Subcutaneous abdominal adipose tissue (tissue), 5 donors: ENCODE results near the gene RALGAPA2.
A peak's percentile ranks its signal among the peaks of the same experiment; 100 is the strongest.

Source experiments
- H3K27ac ChIP-seq: one replicate; pipeline ENCODE4 v1.7.0; 2013; ENCODE audit warnings: low read depth, mild to moderate bottlenecking, inconsistent platforms, low read length, moderate library complexity
- H3K27me3 ChIP-seq, 5 donors: one replicate each; pipeline ENCODE4 v1.7.0; 2013; ENCODE audit warnings: low read length in 5 of 5, inconsistent platforms in 1 of 5; ENCODE audit not compliant: control insufficient read depth in 5 of 5, insufficient read depth in 4 of 5
- H3K36me3 ChIP-seq, 5 donors: one replicate each; pipeline ENCODE4 v1.7.0; 2013; ENCODE audit warnings: low read length in 5 of 5; ENCODE audit not compliant: control insufficient read depth in 5 of 5, insufficient read depth in 5 of 5
- H3K4me1 ChIP-seq, 5 donors: one replicate each; pipeline ENCODE4 v1.7.0; 2013; ENCODE audit warnings: low read length in 5 of 5, mild to moderate bottlenecking in 3 of 5, moderate library complexity in 1 of 5; ENCODE audit not compliant: control insufficient read depth in 5 of 5, insufficient read depth in 5 of 5
- H3K4me3 ChIP-seq, 5 donors: one replicate each; pipeline ENCODE4 v1.7.0; 2013; ENCODE audit warnings: low read length in 5 of 5, low read depth in 1 of 5
- H3K9ac ChIP-seq, 5 donors: one replicate each; pipeline ENCODE4 v1.7.0; 2013; ENCODE audit warnings: low read length in 5 of 5, mild to moderate bottlenecking in 4 of 5, moderate library complexity in 3 of 5
- H3K9me3 ChIP-seq, 5 donors: one replicate each; pipeline ENCODE4 v1.7.0; 2013; ENCODE audit warnings: low read length in 5 of 5; ENCODE audit not compliant: control insufficient read depth in 5 of 5
- donor health status: healthy.
- donor health status: healthy.
- donor health status: healthy.
- donor health status: healthy.
- donor health status: healthy.

RALGAPA2 gene

GRCh38 chr20:20691477-20692235 lies 20.8 kb downstream of the RALGAPA2 start:
- Histone ChIP-seq H3K27ac (no peak overlapping the region), H3K4me1 (peaks cover 4 to 24% (median 15%) of the 10 kb centered on the region in 5 donors), H3K9me3 (no peaks in the 10 kb centered on the region), H3K36me3 (no peaks in the 10 kb centered on the region), H3K27me3 (no peaks in the 10 kb centered on the region), H3K4me3 (no peak overlapping the region), H3K9ac (no peak overlapping the region)

GRCh38 chr20:20690676-20691476 lies 21.6 kb downstream of the RALGAPA2 start:
- no peak overlapping the region for H3K4me3 ChIP-seq
- no peaks in the 10 kb centered on the region for H3K36me3 ChIP-seq
- no peak overlapping the region for H3K9ac ChIP-seq
- no peak overlapping the region for H3K27ac ChIP-seq
- H3K4me1 ChIP-seq, result peaks cover 4 to 26% (median 13%) of the 10 kb centered on the region in 5 donors
- H3K9me3 ChIP-seq, result no peaks in the 10 kb centered on the region
- no peaks in the 10 kb centered on the region for H3K27me3 ChIP-seq

- Histone ChIP-seq H3K4me1 (peaks cover 4 to 54% (median 25%) of the 10 kb centered on the region in 5 donors), H3K9me3 (no peaks in the 10 kb centered on the region), H3K27ac (no peak overlapping the region), H3K9ac (no peak overlapping the region), H3K27me3 (no peaks in the 10 kb centered on the region), H3K36me3 (peaks cover 0 to 3% (median 0%) of the 10 kb centered on the region in 5 donors), H3K4me3 (no peak overlapping the region)
Observed at GRCh38 chr20:20687319-20687718, 25.1 kb downstream of the RALGAPA2 start.

GRCh38 chr20:20685635-20686034 lies 26.8 kb downstream of the RALGAPA2 start:
- Histone ChIP-seq H3K36me3 (peaks cover 0 to 3% (median 0%) of the 10 kb centered on the region in 5 donors), H3K9me3 (no peaks in the 10 kb centered on the region), H3K4me1 (peaks cover 4 to 57% (median 28%) of the 10 kb centered on the region in 5 donors), H3K27ac (no peak overlapping the region), H3K27me3 (no peaks in the 10 kb centered on the region), H3K9ac (no peak overlapping the region), H3K4me3 (no peak overlapping the region)

- H3K9ac ChIP-seq, result no peak overlapping the region
- peaks cover 0 to 3% (median 1%) of the 10 kb centered on the region in 5 donors for H3K36me3 ChIP-seq
- H3K27ac ChIP-seq, result no peak overlapping the region
- no peaks in the 10 kb centered on the region for H3K27me3 ChIP-seq
- H3K9me3 ChIP-seq, result no peaks in the 10 kb centered on the region
- no peak overlapping the region for H3K4me3 ChIP-seq
- peaks cover 2 to 51% (median 23%) of the 10 kb centered on the region in 5 donors for H3K4me1 ChIP-seq
Observed at GRCh38 chr20:20683481-20684321, 28.7 kb downstream of the RALGAPA2 start.

GRCh38 chr20:20683020-20683419 lies 29.4 kb downstream of the RALGAPA2 start:
- H3K9ac ChIP-seq, result no peak overlapping the region
- H3K9me3 ChIP-seq, result no peaks in the 10 kb centered on the region
- peaks cover 0 to 4% (median 3%) of the 10 kb centered on the region in 5 donors for H3K36me3 ChIP-seq
- H3K27ac ChIP-seq, result no peak overlapping the region
- H3K4me3 ChIP-seq, result no peak overlapping the region
- H3K4me1 ChIP-seq, result peaks cover 2 to 48% (median 23%) of the 10 kb centered on the region in 5 donors
- H3K27me3 ChIP-seq, result no peaks in the 10 kb centered on the region

- H3K27ac ChIP-seq, result no peak overlapping the region
- no peaks in the 10 kb centered on the region for H3K27me3 ChIP-seq
- peak overlapping the region in 1 of 5 donors; percentile 20 for H3K4me3 ChIP-seq
- no peaks in the 10 kb centered on the region for H3K9me3 ChIP-seq
- H3K4me1 ChIP-seq, result peaks cover 2 to 44% (median 20%) of the 10 kb centered on the region in 5 donors
- H3K9ac ChIP-seq, result no peak overlapping the region
- H3K36me3 ChIP-seq, result peaks cover 0 to 6% (median 3%) of the 10 kb centered on the region in 5 donors
Observed at GRCh38 chr20:20680991-20681508, 31.4 kb downstream of the RALGAPA2 start.

- H3K36me3 ChIP-seq, result peaks cover 0 to 6% (median 3%) of the 10 kb centered on the region in 5 donors
- no peak overlapping the region for H3K4me3 ChIP-seq
- no peak overlapping the region for H3K27ac ChIP-seq
- H3K9me3 ChIP-seq, result no peaks in the 10 kb centered on the region
- no peaks in the 10 kb centered on the region for H3K27me3 ChIP-seq
- no peak overlapping the region for H3K9ac ChIP-seq
- H3K4me1 ChIP-seq, result peaks cover 2 to 30% (median 9%) of the 10 kb centered on the region in 5 donors
Observed at GRCh38 chr20:20679316-20679715, 33.1 kb downstream of the RALGAPA2 start.

GRCh38 chr20:20677186-20677585 lies 35.3 kb downstream of the RALGAPA2 start:
- no peaks in the 10 kb centered on the region for H3K27me3 ChIP-seq
- no peak overlapping the region for H3K4me3 ChIP-seq
- no peaks in the 10 kb centered on the region for H3K9me3 ChIP-seq
- no peak overlapping the region for H3K9ac ChIP-seq
- H3K27ac ChIP-seq, result no peak overlapping the region
- peaks cover 0 to 6% (median 3%) of the 10 kb centered on the region in 5 donors for H3K36me3 ChIP-seq
- H3K4me1 ChIP-seq, result peaks cover 2 to 15% (median 11%) of the 10 kb centered on the region in 5 donors
